Parathyroid adenoma (tissue), 2 donors: ENCODE data around the gene ALOX12.
A peak's percentile ranks its signal among the peaks of the same experiment; 100 is the strongest.

Experiments
- H2AFZ ChIP-seq: fragments of 300-600 bp; sonication (generic); one replicate; pipeline ENCODE4 v1.7.0; 2017; ENCODE audit warnings: antibody characterized with exemption, mild to moderate bottlenecking
- H3K27ac ChIP-seq: fragments of 300-600 bp; sonication (generic); one replicate; pipeline ENCODE4 v1.7.0; 2017
- H3K27me3 ChIP-seq: fragments of 300-600 bp; sonication (generic); one replicate; pipeline ENCODE4 v1.7.0; 2017; ENCODE audit warnings: low read length; ENCODE audit not compliant: control insufficient read depth, insufficient read depth
- H3K36me3 ChIP-seq: fragments of 300-600 bp; sonication (generic); one replicate; pipeline ENCODE4 v1.7.0; 2017; ENCODE audit warnings: low read length; ENCODE audit not compliant: control insufficient read depth, insufficient read depth
- H3K4me1 ChIP-seq: fragments of 300-600 bp; sonication (generic); one replicate; pipeline ENCODE4 v1.7.0; 2017; ENCODE audit warnings: control low read depth
- H3K4me2 ChIP-seq: fragments of 300-600 bp; sonication (generic); one replicate; pipeline ENCODE4 v1.7.0; 2017; ENCODE audit warnings: low read length
- H3K4me3 ChIP-seq: fragments of 300-600 bp; sonication (generic); one replicate; pipeline ENCODE4 v1.7.0; 2017; ENCODE audit warnings: low read depth, low read length
- H3K79me2 ChIP-seq: fragments of 300-600 bp; sonication (generic); one replicate; pipeline ENCODE4 v1.7.0; 2017; ENCODE audit warnings: control low read depth
- H3K9ac ChIP-seq: fragments of 300-600 bp; sonication (generic); one replicate; pipeline ENCODE4 v1.7.0; 2017; ENCODE audit warnings: mild to moderate bottlenecking
- H3K9me3 ChIP-seq: fragments of 300-600 bp; sonication (generic); one replicate; pipeline ENCODE4 v1.7.0; 2017; ENCODE audit warnings: low read length; ENCODE audit not compliant: control insufficient read depth
- CTCF ChIP-seq: fragments of 300-600 bp; sonication (generic); IDR thresholded peaks from one replicate; pipeline ENCODE4 v1.7.0; 2017; ENCODE audit warnings: antibody characterized with exemption, mild to moderate bottlenecking
- donor health status: primary hyperparathyroidism.

ALOX12 gene

GRCh38 chr17:7023576-7024401 lies 27.9 kb downstream of the ALOX12 start:
- Histone ChIP-seq H3K4me2 (peak overlapping the region; percentile 25), H2AFZ (peak overlapping the region; percentile 68), H3K36me3 (no peaks in the 10 kb centered on the region), H3K9me3 (no peaks in the 10 kb centered on the region), H3K27me3 (no peaks in the 10 kb centered on the region), H3K27ac (peak overlapping the region; percentile 77), H3K4me3 (peak overlapping the region; percentile 46), H3K9ac (no peak overlapping the region), H3K79me2 (no peaks in the 10 kb centered on the region), H3K4me1 (no peaks in the 10 kb centered on the region)
- no peak for TF ChIP-seq CTCF

- no peak overlapping the region for H3K9ac ChIP-seq
- no peaks in the 10 kb centered on the region for H3K36me3 ChIP-seq
- H3K27me3 ChIP-seq = no peaks in the 10 kb centered on the region
- no peaks in the 10 kb centered on the region for H3K4me1 ChIP-seq
- no peak overlapping the region for H3K27ac ChIP-seq
- no peak overlapping the region for H2AFZ ChIP-seq
- no peaks in the 10 kb centered on the region for H3K9me3 ChIP-seq
- no peak for TF ChIP-seq CTCF
- H3K4me2 ChIP-seq = no peak overlapping the region
- no peaks in the 10 kb centered on the region for H3K79me2 ChIP-seq
- H3K4me3 ChIP-seq = peak overlapping the region; percentile 11
Measured at GRCh38 chr17:7024402-7024785, 28.5 kb downstream of the ALOX12 start.

GRCh38 chr17:7025245-7025644 lies 29.4 kb downstream of the ALOX12 start:
- Histone ChIP-seq H3K4me3 (no peak overlapping the region), H3K4me1 (no peaks in the 10 kb centered on the region)

GRCh38 chr17:7026471-7027115 lies 30.7 kb downstream of the ALOX12 start:
- Histone ChIP-seq H3K4me1 (no peaks in the 10 kb centered on the region), H3K36me3 (no peaks in the 10 kb centered on the region)

More at GRCh38 chr17:7025245-7025644, 29.4 kb downstream of the ALOX12 start:
- no peak overlapping the region for H3K27ac ChIP-seq
- H3K79me2 ChIP-seq = no peaks in the 10 kb centered on the region
- no peaks in the 10 kb centered on the region for H3K36me3 ChIP-seq
- H3K4me2 ChIP-seq = no peak overlapping the region
- TF ChIP-seq CTCF = no peak
- no peak overlapping the region for H2AFZ ChIP-seq
- H3K9ac ChIP-seq = no peak overlapping the region
- no peaks in the 10 kb centered on the region for H3K27me3 ChIP-seq
- H3K9me3 ChIP-seq = no peaks in the 10 kb centered on the region

More at GRCh38 chr17:7026471-7027115, 30.7 kb downstream of the ALOX12 start:
- Histone ChIP-seq H3K9ac (no peak overlapping the region), H3K9me3 (no peaks in the 10 kb centered on the region), H3K27me3 (no peaks in the 10 kb centered on the region), H2AFZ (no peak overlapping the region), H3K79me2 (no peaks in the 10 kb centered on the region), H3K4me3 (no peak overlapping the region), H3K4me2 (no peak overlapping the region), H3K27ac (no peak overlapping the region)
- TF ChIP-seq CTCF = no peak
